ENCODE measurements around the gene ATP7B.

The ATP7B gene

DNA sequence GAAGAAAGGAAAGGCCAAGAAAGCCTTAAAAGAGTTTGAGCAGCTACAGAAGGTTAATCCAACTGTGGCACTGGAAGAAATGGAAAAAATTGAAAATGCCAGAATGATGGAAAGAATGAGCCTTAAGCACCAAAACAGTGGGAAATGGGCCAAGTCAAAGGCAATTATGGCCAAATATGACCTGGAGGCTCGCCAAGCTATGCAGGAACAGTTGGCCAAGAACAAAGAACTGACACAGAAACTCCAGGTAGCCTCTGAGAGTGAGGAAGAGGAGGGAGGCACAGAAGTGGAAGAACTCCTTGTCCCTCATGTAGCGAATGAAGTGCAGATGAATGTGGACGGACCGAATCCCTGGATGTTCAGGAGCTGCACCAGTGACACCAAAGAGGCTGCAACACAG lies 18.3 kb upstream of the ATP7B start:
- no peak overlapping the region for H3K4me3 ChIP-seq (ENCODE audit: severe bottlenecking)
- H3K36me3 ChIP-seq (ENCODE audit: low read depth), result peaks cover 35% of the 10 kb centered on the region
- TF ChIP-seq, protein P1, sequence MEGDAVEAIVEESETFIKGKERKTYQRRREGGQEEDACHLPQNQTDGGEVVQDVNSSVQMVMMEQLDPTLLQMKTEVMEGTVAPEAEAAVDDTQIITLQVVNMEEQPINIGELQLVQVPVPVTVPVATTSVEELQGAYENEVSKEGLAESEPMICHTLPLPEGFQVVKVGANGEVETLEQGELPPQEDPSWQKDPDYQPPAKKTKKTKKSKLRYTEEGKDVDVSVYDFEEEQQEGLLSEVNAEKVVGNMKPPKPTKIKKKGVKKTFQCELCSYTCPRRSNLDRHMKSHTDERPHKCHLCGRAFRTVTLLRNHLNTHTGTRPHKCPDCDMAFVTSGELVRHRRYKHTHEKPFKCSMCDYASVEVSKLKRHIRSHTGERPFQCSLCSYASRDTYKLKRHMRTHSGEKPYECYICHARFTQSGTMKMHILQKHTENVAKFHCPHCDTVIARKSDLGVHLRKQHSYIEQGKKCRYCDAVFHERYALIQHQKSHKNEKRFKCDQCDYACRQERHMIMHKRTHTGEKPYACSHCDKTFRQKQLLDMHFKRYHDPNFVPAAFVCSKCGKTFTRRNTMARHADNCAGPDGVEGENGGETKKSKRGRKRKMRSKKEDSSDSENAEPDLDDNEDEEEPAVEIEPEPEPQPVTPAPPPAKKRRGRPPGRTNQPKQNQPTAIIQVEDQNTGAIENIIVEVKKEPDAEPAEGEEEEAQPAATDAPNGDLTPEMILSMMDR (IDR thresholded peaks at IDR 0.05; ENCODE audit: poor library complexity, severe bottlenecking), result no peak
- no peaks in the 10 kb centered on the region for H3K4me1 ChIP-seq (ENCODE audit: insufficient read depth, poor library complexity, severe bottlenecking)
- DNase-seq (ENCODE audit: low spot score), result no peak
- H3K9me3 ChIP-seq (ENCODE audit: severe bottlenecking), result no peaks in the 10 kb centered on the region
- no peak overlapping the region for H3K27ac ChIP-seq (ENCODE audit: poor library complexity, severe bottlenecking)
- ATAC-seq (ENCODE audit: low read depth), result no peak
- H3K27me3 ChIP-seq (ENCODE audit: insufficient read depth, poor library complexity, severe bottlenecking), result no peaks in the 10 kb centered on the region

GRCh38 chr13:52027832-52028231 lies 16.6 kb upstream of the ATP7B start:
- TF ChIP-seq, protein P1 (IDR thresholded peaks at IDR 0.05; ENCODE audit: poor library complexity, severe bottlenecking), result no peak
- no peak overlapping the region for H3K27ac ChIP-seq (ENCODE audit: poor library complexity, severe bottlenecking)
- peaks cover 49% of the 10 kb centered on the region for H3K36me3 ChIP-seq (ENCODE audit: low read depth)
- H3K27me3 ChIP-seq (ENCODE audit: insufficient read depth, poor library complexity, severe bottlenecking), result no peaks in the 10 kb centered on the region
- H3K4me3 ChIP-seq (ENCODE audit: severe bottlenecking), result no peak overlapping the region
- no peaks in the 10 kb centered on the region for H3K9me3 ChIP-seq (ENCODE audit: severe bottlenecking)
- no peaks in the 10 kb centered on the region for H3K4me1 ChIP-seq (ENCODE audit: insufficient read depth, poor library complexity, severe bottlenecking)
- ATAC-seq (ENCODE audit: low read depth) (no peak), DNase-seq (ENCODE audit: low spot score) (no peak)

DNA sequence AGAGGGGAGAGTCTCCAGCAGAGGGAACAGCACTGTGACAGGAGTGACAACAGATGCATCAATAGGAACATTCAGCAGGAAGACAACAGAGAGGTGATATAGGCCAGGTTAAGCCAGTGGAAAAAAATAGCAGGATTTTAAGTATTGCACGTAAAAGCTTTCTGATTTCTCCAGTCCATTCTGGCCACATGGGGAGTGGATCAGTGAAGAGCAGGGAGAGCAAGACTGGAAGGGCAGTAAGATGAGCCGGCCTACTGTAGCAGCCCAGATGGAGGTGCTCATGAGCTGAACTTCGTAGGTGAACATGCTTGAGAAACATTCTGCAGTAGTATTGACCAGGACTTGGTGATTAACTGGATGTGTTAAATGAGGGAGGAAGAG lies 15.0 kb upstream of the ATP7B start:
- Histone ChIP-seq H3K9me3 (ENCODE audit: severe bottlenecking) (no peaks in the 10 kb centered on the region), H3K4me3 (ENCODE audit: severe bottlenecking) (no peak overlapping the region), H3K27ac (ENCODE audit: poor library complexity, severe bottlenecking) (no peak overlapping the region), H3K4me1 (ENCODE audit: insufficient read depth, poor library complexity, severe bottlenecking) (no peaks in the 10 kb centered on the region), H3K36me3 (ENCODE audit: low read depth) (peaks cover 52% of the 10 kb centered on the region), H3K27me3 (ENCODE audit: insufficient read depth, poor library complexity, severe bottlenecking) (no peaks in the 10 kb centered on the region)
- ATAC-seq (ENCODE audit: low read depth) (no peak), DNase-seq (ENCODE audit: low spot score) (no peak)
- TF ChIP-seq, protein P1 (IDR thresholded peaks at IDR 0.05; ENCODE audit: poor library complexity, severe bottlenecking), result no peak

GRCh38 chr13:52025475-52026245 lies 14.4 kb upstream of the ATP7B start:
- Histone ChIP-seq H3K4me1 (ENCODE audit: insufficient read depth, poor library complexity, severe bottlenecking) (no peaks in the 10 kb centered on the region), H3K27me3 (ENCODE audit: insufficient read depth, poor library complexity, severe bottlenecking) (no peaks in the 10 kb centered on the region), H3K4me3 (ENCODE audit: severe bottlenecking) (no peak overlapping the region), H3K27ac (ENCODE audit: poor library complexity, severe bottlenecking) (no peak overlapping the region), H3K36me3 (ENCODE audit: low read depth) (peaks cover 56% of the 10 kb centered on the region), H3K9me3 (ENCODE audit: severe bottlenecking) (no peaks in the 10 kb centered on the region)
- DNase-seq (ENCODE audit: low spot score), result no peak
- TF ChIP-seq, protein P1 (IDR thresholded peaks at IDR 0.05; ENCODE audit: poor library complexity, severe bottlenecking), result no peak
- no peak for ATAC-seq (ENCODE audit: low read depth)

GRCh38 chr13:52024481-52024880 lies 13.2 kb upstream of the ATP7B start, which contains the start of gene UTP14C:
Gene UTP14C, plus strand, starts transcription at chr13:52024691. Its CDS starts 4,114 bp downstream, at chr13:52028805.
- Histone ChIP-seq H3K9me3 (ENCODE audit: severe bottlenecking) (no peaks in the 10 kb centered on the region), H3K27ac (ENCODE audit: poor library complexity, severe bottlenecking) (no peak within 1 kb of the TSS), H3K27me3 (ENCODE audit: insufficient read depth, poor library complexity, severe bottlenecking) (no peaks in the 10 kb centered on the region), H3K36me3 (ENCODE audit: low read depth) (peaks cover 63% of the 10 kb centered on the region), H3K4me3 (ENCODE audit: severe bottlenecking) (no peak within 1 kb of the TSS), H3K4me1 (ENCODE audit: insufficient read depth, poor library complexity, severe bottlenecking) (no peaks in the 10 kb centered on the region)
- TF ChIP-seq, protein P1 (IDR thresholded peaks at IDR 0.05; ENCODE audit: poor library complexity, severe bottlenecking), result no peak
- DNase-seq (ENCODE audit: low spot score) (no peak), ATAC-seq (ENCODE audit: low read depth) (no peak)
